Stimulated activated CD4-positive, alpha-beta T cell treated with anti-CD3 and anti-CD28 coated beads, Interleukin-15, amount 100 ng/mL, for 1 hour (primary cell): ENCODE measurements around the gene OPTN.
A peak's percentile ranks its signal among the peaks of the same experiment; 100 is the strongest.
"Not testable (repeated sequence)": the region's sequence is repeated elsewhere in the genome, so short reads cannot be mapped to it uniquely, and the experiment has no call there.

ENCODE experiments used
- DNase-seq, 2 donors: peaks; one replicate each; pipeline ENCODE4 v3.0.0-alpha.2; 2020; ENCODE audit warnings: low read depth in 1 of 2, low spot score in 1 of 2

The OPTN gene

DNA sequence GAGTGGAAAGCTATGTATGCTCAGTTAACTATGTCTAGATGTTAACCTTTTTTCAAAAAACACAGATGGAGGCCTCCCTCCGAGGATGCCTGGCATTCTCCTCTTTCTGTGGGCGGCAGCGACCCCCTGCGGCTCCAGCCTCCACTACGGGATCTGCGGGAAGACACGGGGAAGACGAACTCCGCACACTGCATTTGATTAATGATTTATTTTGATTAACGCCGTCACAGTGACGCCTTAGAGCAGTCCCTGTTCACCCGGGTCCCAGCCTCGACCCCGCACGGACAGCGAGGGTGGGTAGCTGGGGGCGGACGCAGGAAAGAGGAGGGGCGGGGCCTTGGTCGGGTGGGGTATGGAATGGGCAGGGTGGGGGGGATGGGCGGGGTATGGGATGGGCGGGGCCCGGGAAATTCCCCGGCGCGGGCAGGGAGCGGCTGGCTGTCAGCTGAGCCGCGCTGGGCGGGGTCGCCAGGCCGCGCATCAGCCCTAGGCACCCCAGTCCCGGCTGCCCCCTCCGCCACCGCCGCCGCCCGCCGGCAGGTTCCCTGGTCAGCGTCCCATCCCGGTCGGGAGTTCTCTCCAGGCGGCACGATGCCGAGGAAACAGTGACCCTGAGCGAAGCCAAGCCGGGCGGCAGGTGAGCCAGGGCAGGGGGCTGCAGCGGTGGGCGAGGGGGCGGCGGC lies at the start of gene OPTN:
Gene OPTN (plus strand): TSS at position 498 of the 683 bp plus-strand sequence. CDS start 8,960 bp downstream, outside the sequence.
- DNase-seq = peak; percentile 57 to 64

DNA sequence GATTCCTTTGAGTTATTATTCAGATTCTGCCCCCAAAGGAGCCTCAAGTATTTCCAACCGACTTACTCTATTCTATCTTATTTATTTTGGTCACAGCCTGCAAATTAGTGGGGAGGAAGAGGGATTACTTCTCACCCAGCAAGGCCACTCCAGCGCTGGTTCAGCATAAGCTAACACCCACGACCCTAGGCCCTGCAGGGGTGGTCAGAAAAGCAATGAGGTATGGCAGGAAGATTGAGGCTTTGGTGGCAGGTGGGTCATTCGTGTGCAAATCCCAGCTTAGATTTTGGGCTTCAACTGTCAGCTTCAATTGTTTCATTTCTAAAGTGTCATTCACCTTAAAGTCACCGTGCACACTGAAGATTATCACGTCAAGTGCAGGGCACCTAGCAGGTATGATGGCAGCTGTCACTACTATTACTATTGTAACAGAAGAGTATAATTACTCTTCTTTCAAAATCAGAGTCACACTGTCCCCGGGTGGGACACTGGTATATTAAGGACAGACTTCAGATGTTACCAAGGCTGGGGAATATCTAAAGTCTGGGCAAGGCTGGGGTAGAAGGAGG lies 48.8 kb upstream of the OPTN start:
- no peak for DNase-seq

- DNase-seq = not testable (repeated sequence)
Observed at GRCh38 chr10:13053208-13053607, 46.8 kb upstream of the OPTN start.

GRCh38 chr10:13053794-13054462 lies 46.0 kb upstream of the OPTN start:
- DNase-seq = no peak

DNA sequence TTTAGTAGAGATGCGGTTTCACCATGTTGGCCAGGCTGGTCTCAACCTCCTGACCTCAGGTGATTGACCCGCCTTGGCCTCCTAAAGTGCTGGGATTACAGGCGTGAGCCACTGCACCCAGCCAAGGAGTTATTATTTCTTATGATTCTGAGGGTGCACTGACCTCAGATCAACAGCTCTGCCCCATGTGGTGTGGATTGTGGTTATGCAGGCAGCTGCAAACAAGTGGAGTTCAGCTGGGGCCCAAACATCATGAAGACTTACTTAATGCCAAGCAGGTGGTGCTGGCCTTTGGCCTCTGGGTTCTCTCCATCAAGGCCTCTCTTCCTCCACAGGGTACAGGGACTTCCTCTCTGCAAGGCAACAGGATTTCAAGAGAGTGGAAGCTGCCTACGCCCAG lies 45.1 kb upstream of the OPTN start:
- no peak for DNase-seq

DNA sequence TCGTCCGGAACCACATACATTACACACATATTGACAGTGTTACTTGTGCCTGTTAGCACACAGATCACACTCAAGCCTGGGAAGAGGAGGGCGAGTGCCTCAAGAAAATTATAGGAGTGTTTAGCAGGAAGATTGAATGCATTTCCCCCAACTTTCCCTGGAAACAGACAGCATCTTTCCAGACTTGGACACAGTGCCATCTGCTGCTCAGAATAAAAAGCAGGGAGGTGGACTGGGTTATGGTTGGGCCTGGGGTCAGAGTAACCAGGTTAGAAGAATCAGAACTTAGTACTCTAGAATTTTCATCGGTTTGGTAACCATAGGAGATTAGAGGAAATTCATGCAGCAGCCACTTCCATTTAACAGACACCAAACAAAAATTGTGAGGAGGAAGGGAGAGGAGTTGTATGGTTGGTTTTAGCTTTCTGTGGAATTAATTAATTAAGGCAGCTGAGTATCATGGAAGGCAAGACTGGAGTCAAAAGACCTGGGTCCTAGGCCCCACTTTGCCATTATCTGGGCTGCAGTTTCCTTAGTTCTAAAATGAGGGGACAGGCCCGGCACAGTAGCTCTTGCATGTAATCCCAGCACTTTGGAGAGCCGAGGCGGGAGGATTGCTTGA lies 43.4 kb upstream of the OPTN start:
- DNase-seq = no peak

GRCh38 chr10:13062803-13063202 lies 37.2 kb upstream of the OPTN start:
- DNase-seq = no peak

- no peak for DNase-seq
Observed at GRCh38 chr10:13066527-13066926, 33.4 kb upstream of the OPTN start.

GRCh38 chr10:13067431-13067830 lies 32.5 kb upstream of the OPTN start:
- no peak for DNase-seq

GRCh38 chr10:13068071-13068470 lies 31.9 kb upstream of the OPTN start:
- no peak for DNase-seq

GRCh38 chr10:13068484-13068883 lies 31.5 kb upstream of the OPTN start:
- no peak for DNase-seq

DNA sequence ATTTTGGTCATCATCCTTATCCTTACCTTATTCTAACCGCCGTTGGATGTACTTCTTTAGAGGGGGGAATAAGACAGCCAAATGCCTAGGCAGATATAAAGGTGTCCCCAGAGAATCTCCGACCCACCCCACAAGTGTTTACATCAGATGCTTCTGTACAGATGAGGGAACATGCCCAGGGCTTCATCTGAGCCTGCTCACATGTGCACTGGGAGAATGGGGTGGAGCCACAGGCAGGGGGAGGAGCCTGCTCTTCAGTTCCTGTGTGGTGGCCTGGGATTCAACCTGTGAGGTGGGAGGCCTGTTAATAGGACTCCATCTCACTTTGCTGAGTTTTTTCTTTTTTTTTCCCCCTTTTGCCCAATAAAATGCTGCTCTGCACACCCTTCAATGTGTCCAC lies 27.6 kb upstream of the OPTN start:
- DNase-seq = no peak

- peak in 1 of 2 donors; percentile 12 for DNase-seq
Observed at GRCh38 chr10:13074563-13075451, 25.2 kb upstream of the OPTN start.

GRCh38 chr10:13078912-13079775 lies 20.8 kb upstream of the OPTN start:
- DNase-seq = no peak

DNA sequence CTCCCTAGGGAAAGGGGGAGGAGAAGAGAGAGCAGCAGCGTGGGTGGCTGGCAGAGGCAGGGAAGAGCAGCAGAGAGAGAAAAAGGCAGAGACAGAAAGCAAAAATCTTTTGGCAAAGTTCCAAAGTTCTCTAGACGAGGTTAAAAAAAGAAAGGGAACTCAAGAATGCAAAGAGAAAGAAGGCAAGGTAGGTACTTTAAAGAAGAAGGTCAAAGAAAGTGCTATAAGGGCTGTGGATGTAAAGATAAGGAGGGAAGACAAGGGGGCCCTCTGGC lies 20.2 kb upstream of the OPTN start:
- no peak for DNase-seq

- DNase-seq = no peak
Observed at GRCh38 chr10:13080643-13081042, 19.3 kb upstream of the OPTN start.

GRCh38 chr10:13083700-13084099 lies 16.3 kb upstream of the OPTN start:
- not testable (repeated sequence) for DNase-seq

DNA sequence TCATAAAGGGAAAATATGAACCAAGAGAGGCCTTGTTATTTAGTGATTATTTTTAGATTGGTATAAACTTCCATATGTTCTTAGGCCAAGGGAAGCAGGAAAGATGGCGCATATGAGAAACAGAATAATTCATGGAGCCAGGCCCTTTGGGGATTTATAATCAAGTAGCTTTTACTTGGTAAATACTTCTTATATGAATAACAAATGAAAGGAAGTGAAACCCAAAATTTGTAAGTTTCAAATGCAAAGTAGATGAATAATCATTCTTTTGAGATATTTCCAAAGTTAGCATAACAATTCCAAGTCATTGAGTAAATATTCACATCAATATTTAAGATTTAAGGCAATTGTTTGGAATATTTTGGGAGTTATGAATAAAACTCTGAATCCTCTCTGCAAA lies 13.9 kb upstream of the OPTN start:
- no peak for DNase-seq

GRCh38 chr10:13087601-13087985 lies 12.4 kb upstream of the OPTN start:
- DNase-seq = no peak

GRCh38 chr10:13087986-13088618 lies 11.9 kb upstream of the OPTN start:
- DNase-seq = no peak
